Gastrocnemius medialis (tissue), 4 donors: ENCODE data around the gene SMYD3.

Experiments
- CTCF ChIP-seq, 5 experiments: fragments of 450-650 bp in 3 of 5; fragments of 200-600 bp in 2 of 5; sonication (generic) in 2 of 5; IDR thresholded peaks in 4 of 5; conservative IDR thresholded peaks in 1 of 5; 1 replicate in 4 of 5; 2 replicates in 1 of 5; pipeline ENCODE4 v1.5.1; 2016 to 2019; ENCODE audit warnings: antibody characterized with exemption in 5 of 5, mild to moderate bottlenecking in 3 of 5, moderate library complexity in 3 of 5
- POLR2A ChIP-seq, 2 donors: fragments of 450-650 bp; IDR thresholded peaks; one replicate each; pipeline ENCODE4 v1.6.1; 2017; ENCODE audit warnings: antibody characterized with exemption in 2 of 2, mild to moderate bottlenecking in 2 of 2, moderate library complexity in 2 of 2

GRCh38 chr1:246397046-246397445 is 110.0 kb downstream of the SMYD3 start:
- TF ChIP-seq CTCF (IDR thresholded peaks at IDR 0.05 in 4 of 5, conservative IDR thresholded peaks at IDR 0.05 in 1 of 5) (no peak), POLR2A (IDR thresholded peaks at IDR 0.05) (no peak)
